IMR-90 (cell line): Measurements from ENCODE around the gene CHST10.

ENCODE experiments used
- BHLHE40 ChIP-seq: fragments of 150-350 bp; IDR thresholded peaks from 2 replicates; pipeline ENCODE4 v1.6.1; 2016; ENCODE audit warnings: mild to moderate bottlenecking, low read depth, low read length
- CEBPB ChIP-seq: IDR thresholded peaks from 2 replicates; pipeline ENCODE4 v1.6.1; 2012; ENCODE audit warnings: low read depth, low read length, improper control_type of control experiment
- CHD1 ChIP-seq: IDR thresholded peaks from 2 replicates; pipeline ENCODE4 v1.6.1; 2012; ENCODE audit warnings: low read depth, low read length, improper control_type of control experiment
- CTCF ChIP-seq: conservative IDR thresholded peaks from 2 replicates; pipeline ENCODE4 v1.5.1; 2012; ENCODE audit warnings: mild to moderate bottlenecking, low read depth, low read length, improper control_type of control experiment
- ELK1 ChIP-seq: fragments of 150-350 bp; IDR thresholded peaks from 2 replicates; pipeline ENCODE4 v1.6.1; 2016; ENCODE audit warnings: low read depth, mild to moderate bottlenecking, low read length, moderate library complexity, borderline replicate concordance
- FOS ChIP-seq: fragments of 150-350 bp; IDR thresholded peaks from 2 replicates; pipeline ENCODE4 v1.6.1; 2016; ENCODE audit warnings: low read depth, low read length
- MAZ ChIP-seq: IDR thresholded peaks from 2 replicates; pipeline ENCODE4 v1.6.1; 2012; ENCODE audit warnings: low read depth, mild to moderate bottlenecking, low read length, improper control_type of control experiment, moderate library complexity, borderline replicate concordance
- MXI1 ChIP-seq: IDR thresholded peaks from 2 replicates; pipeline ENCODE4 v1.6.1; 2012; ENCODE audit warnings: low read depth, mild to moderate bottlenecking, low read length, moderate library complexity, borderline replicate concordance
- POLR2A ChIP-seq: IDR thresholded peaks from 2 replicates; pipeline ENCODE4 v1.6.1; 2012; ENCODE audit warnings: mild to moderate bottlenecking, low read depth, low read length
- RAD21 ChIP-seq: IDR thresholded peaks from 2 replicates; pipeline ENCODE4 v1.6.1; 2012; ENCODE audit warnings: low read length, improper control_type of control experiment
- RCOR1 ChIP-seq: IDR thresholded peaks from 2 replicates; pipeline ENCODE4 v1.6.1; 2012; ENCODE audit warnings: mild to moderate bottlenecking, low read length, improper control_type of control experiment; ENCODE audit not compliant: insufficient replicate concordance
- RFX5 ChIP-seq: IDR thresholded peaks from 2 replicates; pipeline ENCODE4 v1.8.0; 2012; ENCODE audit warnings: low read depth, mild to moderate bottlenecking, low read length, moderate library complexity
- SMC3 ChIP-seq: fragments of 150-350 bp; IDR thresholded peaks from 2 replicates; pipeline ENCODE4 v1.6.1; 2016; ENCODE audit warnings: low read depth, mild to moderate bottlenecking, antibody characterized with exemption, low read length, moderate library complexity
- USF2 ChIP-seq: fragments of 150-350 bp; IDR thresholded peaks from 2 replicates; pipeline ENCODE4 v1.6.1; 2017; ENCODE audit warnings: mild to moderate bottlenecking, antibody characterized with exemption, low read length, low read depth

GRCh38 chr2:100429726-100430125 lies 12.3 kb upstream of the CHST10 start:
- no peak for TF ChIP-seq CTCF
- no peak for TF ChIP-seq POLR2A
- TF ChIP-seq MXI1, result no peak
- TF ChIP-seq USF2, result no peak
- no peak for TF ChIP-seq RFX5
- no peak for TF ChIP-seq CHD1
- no peak for TF ChIP-seq FOS
- TF ChIP-seq MAZ, result no peak
- no peak for TF ChIP-seq CEBPB
- TF ChIP-seq RAD21, result no peak
- no peak for TF ChIP-seq SMC3
- no peak for TF ChIP-seq ELK1
- TF ChIP-seq BHLHE40, result no peak
- TF ChIP-seq RCOR1, result no peak
